NK-92 treated with Interleukin-12 subunit alpha and Interleukin-12 subunit beta, amount 100 ng/mL, for 24 hours (cell line): ENCODE results near the gene POLR3E.
"Not testable (repeated sequence)": the region's sequence is repeated elsewhere in the genome, so short reads cannot be mapped to it uniquely, and the experiment has no call there.

ENCODE experiments used
- DNase-seq: peaks from one replicate; lab custom pipeline; 2025; lab: John Stamatoyannopoulos, UW

The POLR3E gene

DNA sequence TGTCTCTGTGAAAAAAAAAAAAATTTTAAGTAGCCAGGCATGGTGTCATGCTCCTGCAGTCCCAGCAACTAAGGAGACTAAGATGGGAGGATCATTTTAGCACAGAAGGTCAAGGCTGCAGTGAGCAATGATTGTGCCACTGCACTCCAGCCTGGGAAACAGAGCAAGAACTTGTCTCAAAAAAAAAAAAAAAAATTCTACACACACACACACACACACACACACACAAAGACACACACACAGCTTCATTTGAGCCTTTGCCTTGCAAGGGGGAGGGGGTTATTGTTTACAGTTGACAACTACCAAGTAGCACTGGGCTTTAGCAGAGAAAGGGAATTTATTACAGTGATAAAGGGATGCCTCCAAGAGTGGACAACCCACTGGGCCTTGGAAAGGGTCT, 4.9 kb upstream of the POLR3E start:
- DNase-seq: no peak

DNA sequence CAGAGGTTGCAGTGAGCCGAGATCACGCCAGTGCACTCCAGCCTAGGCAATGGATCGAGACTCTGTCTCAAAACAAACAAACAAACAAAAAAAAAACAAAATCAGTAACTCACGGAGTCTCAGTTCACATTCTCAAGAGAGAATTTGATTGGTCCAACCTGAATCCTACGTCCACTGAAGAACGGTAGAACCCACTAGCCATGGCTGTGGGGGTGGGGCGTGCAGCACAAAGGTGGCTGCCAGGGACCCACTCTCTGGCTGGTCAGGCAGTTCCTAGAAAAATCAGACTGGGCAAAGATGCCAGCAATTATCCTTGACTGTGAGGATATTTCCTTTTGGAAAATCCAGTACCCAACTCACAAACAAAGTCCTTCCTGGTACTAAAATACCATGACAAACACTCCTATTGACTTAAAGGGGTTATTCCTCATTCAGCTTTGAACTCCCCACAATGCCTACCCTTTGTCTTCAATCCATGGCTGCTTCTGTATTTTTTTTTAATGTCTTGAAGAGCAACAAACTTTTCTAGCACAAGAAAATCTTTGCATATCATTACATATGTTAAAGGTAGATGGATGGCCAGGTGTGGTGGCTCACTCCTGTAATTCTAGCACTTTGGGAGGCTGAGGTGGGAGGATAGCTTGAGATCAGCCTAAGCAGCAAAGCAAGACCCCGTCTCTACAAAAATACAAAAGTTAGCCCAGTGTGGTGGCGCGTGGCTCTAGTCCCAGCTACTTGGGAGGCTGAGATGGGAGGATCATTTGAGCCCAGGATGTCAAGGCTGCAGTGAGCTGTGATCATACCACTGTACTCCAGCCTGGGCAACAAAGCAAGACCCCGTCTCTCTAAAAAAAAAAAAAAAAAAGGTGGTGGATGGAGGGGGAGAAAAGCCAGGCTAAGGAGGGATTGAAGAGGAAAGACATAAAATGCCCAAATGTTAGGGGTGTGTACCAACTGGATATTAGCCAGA, 3.8 kb upstream of the POLR3E start:
- DNase-seq: no peak

DNA sequence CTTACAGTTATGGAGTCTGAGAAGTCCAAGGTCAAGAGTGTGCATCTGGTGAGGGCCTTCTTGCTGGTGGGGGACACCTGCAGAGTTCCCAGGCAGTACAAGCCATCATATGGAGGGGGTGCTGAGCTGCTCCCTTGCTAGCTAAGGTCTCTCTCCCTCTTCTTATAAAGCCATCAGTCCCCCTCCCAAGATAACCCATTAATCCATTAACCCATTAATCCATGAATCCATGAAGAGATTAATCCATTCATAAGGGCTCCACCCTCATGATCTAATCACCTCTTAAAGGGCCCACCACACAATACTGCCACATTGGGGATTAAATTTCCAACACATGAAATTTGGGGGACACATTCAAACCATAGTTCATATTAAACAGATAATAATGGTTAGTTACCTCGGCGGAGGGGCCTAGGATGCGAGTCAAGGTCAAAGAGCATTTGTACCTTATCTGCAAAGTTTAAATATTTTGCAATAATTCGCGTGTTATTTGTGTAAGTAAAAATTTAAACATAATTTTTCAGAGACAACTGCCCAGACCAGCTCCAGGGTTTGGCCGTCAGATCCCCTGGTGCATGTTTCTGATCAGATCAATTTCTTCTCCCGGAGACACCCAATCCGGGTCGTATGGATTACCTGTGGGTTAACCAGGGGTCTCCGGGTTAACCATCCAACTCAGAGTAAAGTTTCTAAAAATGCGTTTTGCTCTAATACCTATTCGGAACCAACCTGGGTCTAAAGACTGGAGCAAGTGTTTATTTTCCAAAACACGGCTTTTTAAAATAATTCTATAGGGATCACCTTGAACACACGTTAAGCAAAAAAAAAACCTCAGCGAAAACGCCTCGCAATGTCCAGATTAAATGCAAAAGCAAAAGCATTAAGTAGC, 740 bp upstream of the POLR3E start:
- DNase-seq: no peak

DNA sequence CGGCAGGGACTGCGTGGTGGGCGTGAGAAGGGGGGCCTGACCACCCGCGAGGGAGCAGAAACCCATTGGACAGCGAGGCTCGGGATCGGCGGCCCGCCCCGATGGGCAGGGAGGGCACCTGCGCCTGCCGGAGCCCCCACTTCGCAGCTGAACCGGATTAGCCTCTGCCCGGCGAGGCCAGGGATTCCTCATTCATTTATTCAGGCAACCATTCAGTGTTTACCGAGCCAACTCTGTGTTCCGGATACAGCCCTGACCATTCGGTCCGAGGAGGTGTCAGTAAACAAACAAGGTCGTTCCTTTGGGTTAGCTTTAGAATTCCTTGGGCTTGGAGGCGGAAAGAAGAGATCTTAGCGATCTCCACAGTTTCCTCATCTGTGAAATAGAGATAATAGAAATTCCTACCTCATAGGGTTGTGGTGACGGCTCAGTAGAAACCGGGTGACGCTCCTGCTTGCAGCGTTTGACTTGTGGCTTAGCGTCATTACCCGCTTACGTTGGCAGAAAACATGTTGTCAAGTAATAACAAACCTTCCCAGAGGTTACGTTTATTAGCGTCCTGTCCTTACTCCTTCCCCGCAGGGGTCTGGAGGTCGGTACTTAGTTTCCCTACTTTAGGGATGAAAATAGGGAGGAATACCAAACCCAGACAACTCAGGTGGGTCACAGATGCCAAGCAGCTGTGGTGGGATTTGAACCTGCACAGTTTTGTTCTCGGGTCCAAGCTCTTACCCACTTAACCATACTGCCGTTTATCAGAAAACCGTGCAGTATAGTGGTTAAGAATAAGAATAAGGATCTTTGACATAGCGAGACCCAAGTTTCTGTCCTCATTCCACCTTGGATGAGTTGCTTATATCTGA, 893 bp downstream of the POLR3E start:
- peak; percentile 32 for DNase-seq

DNA sequence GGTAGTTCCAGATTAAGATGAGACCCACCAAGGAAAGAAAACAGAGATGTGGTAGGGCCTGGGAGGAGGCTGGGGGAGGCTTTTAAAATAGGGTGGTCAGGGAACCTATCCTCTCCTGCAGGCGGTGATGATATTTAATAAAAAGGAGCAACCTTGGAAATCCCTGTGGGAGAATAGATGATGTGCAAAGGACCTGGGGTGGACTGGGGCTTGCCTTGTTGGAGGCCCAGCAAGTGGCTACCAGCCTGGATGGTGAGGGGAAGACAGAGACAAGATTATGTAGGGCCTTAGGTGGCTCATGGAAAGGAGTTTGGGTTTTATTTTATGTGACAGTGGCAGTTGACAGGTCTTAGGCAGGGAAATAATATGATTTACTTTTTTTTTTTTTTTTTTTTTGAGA, 1.8 kb downstream of the POLR3E start:
- DNase-seq: no peak

DNA sequence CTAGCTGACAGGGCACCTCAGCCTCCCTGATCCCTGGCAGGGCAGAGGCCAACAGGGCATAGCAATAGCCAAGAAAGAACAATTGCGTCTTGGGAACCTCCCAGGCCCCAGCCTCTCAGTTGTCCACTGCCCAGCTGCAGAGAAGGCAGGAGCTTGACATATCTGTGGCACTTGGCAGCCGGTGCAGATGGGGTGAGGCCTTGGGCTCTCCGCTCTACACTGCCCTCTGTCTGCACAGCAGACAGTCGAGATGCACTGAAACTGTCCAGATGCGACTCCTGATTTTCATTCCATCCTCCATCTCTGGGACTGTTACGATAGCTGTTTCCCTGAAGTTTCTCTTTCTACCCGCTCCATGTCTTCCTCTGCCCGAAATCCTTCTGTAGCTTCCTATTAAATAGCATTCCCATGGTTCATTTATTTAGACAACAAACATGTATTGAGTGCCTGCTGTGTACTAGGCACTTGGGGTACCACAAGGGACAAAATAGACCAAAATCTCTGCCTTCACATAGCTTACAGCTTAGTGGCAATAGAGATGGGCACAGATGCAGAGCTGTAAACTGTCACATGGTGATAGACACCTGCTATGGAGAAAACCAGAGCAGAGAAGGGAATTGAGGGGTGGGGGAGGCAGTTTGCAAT, 3.3 kb downstream of the POLR3E start:
- no peak for DNase-seq

DNA sequence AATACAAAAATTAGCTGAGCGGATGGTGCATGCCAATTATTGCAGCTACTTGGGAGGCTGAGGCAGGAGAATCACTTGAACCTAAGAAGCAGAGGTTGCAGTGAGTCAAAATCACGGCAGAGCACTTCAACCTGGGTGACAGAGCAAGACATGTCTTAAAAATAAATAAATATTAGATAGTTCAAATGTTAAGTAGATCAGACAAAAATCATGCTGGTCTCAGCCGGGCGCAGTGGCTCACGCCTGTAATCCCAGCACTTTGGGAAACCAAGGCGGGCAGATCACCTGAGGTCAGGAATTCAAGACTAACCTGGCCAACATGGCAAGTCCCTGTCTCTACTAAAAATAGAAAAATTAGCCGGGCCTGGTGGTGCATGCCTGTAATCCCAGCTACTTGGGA, 4.2 kb downstream of the POLR3E start:
- DNase-seq: not testable (repeated sequence)

DNA sequence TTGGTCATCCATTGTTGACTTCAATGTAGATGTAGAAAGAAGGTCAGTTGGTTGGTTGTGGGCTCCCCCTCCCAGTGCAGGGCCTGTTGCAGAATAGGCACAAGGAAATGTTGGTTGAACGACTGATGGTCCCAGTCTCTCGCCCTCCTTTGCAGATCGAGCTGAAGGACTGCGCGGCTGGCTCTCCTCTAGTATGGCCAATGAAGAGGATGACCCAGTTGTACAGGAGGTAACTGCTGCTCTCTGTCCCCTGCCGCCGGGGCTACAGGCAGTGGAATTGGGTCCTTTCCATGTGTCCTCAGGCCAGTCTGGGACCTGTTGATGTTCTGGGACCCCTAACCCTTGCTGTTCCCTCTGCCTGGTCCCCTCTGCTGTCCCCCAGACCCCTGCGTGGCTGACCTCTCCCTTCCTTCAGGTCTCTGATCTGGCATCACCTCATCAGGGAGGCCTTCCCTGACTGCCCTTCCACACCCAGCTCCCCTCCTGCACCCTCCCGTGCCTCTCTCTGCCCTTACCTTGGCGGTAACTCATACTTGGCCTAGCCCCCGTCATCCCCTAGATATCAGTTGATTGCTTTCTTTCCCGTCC, 5.7 kb downstream of the POLR3E start:
- no peak for DNase-seq

DNA sequence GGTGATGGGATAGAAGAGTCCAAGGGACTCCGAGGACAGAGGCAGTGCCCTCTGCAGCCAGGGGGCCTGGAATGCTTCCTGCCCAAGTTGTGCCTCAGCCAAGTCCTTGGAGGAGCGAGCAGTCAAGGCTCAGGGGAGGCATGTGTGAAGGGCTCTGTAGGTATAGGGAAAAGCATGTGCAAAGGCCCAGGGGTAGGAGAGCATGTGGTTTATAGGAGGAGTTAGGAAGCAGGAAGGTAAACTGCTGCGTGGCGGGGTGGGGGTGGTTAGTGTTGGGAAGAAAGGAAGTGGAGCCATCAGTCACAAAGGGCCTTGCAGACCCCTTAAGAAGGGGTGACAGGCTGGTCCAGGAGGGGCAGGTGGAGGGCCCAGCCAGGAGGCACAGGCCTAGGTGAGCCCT, 7.2 kb downstream of the POLR3E start:
- no peak for DNase-seq

DNA sequence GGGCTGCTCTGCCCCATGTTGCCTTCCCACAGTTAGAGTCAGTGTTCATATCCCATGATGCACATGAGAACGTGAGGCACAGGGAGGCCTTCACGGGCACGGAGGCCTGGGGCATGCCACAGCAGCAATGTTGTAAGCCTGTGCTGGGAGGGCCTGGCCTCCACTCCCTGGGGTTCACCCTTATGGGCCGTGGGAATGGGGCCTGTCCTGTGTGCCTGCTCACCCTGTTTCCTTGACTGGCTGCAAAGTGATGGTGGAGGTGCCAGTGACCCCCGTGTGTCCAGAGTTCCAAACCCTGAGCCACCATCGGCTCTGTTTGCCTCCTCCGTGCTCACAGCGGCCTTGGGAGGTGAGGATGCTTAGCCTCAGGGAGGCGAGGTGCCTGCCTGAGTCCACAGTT, 9.6 kb downstream of the POLR3E start:
- DNase-seq: no peak

DNA sequence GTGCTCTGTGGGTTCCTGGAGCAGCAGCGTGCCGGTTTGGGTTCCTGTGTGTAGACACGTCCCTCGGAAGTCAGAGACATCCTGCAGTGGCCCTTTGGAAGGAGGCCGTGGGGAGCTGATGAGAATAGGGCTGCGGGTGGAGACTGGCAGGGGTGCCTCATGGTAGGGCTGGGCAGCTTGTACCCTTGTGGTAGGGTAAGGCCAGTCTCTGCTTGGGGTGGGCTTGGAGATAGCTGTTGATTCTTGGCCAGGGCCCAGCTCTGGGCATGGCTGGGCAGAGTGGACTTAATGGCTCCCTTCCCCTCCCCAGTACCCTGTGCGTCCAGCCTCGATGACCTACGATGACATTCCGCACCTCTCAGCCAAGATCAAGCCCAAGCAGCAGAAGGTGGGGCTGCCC, 10.6 kb downstream of the POLR3E start:
- no peak for DNase-seq

DNA sequence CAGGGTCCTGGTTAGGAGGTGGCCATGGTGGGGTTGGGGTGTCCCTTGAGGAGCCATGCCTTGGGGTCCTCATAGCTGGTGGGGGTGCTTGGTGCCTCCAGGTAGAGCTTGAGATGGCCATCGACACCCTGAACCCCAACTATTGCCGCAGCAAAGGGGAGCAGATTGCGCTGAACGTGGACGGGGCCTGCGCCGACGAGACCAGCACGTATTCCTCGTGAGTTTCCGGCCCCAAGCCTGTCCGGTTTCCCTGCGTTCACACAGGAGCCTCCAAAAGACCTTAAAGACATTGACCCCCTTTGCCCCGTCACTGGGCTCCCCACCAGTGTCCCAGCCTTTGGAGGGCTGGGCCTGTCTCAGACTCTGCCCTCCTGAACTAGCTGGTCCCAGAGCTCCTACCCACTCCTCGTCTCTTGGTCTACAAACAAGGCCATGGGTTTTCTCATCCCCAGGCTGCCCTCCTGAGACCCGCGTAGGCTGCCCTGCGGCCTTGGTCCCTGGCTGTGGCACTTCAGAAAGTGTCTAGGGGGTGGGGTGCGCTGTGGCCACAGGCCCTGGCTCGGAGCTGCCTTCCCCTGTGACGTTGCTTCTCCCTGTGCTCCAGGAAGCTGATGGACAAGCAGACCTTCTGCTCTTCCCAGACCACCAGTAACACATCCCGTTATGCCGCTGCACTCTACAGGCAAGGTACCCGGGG, 11.8 kb downstream of the POLR3E start:
- no peak for DNase-seq

DNA sequence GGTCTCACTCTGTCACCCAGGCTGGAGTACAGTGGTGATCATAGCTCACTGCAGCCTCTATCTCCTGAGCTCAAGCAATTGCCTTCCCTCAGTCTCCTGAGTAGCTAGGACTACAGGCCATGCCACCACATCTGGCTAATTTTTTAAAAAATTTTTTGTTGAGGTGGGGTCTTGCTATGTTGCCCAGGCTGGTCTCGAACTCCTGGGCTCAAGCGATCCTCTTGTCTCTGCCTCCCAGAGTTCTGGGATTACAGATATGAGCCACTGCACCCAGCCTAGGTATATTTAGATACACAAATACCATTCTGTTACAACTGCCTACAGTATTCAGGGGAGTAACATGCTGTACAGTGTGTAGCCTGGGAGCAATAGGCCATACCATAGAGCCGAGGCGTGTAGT, 14.3 kb downstream of the POLR3E start:
- no peak for DNase-seq

DNA sequence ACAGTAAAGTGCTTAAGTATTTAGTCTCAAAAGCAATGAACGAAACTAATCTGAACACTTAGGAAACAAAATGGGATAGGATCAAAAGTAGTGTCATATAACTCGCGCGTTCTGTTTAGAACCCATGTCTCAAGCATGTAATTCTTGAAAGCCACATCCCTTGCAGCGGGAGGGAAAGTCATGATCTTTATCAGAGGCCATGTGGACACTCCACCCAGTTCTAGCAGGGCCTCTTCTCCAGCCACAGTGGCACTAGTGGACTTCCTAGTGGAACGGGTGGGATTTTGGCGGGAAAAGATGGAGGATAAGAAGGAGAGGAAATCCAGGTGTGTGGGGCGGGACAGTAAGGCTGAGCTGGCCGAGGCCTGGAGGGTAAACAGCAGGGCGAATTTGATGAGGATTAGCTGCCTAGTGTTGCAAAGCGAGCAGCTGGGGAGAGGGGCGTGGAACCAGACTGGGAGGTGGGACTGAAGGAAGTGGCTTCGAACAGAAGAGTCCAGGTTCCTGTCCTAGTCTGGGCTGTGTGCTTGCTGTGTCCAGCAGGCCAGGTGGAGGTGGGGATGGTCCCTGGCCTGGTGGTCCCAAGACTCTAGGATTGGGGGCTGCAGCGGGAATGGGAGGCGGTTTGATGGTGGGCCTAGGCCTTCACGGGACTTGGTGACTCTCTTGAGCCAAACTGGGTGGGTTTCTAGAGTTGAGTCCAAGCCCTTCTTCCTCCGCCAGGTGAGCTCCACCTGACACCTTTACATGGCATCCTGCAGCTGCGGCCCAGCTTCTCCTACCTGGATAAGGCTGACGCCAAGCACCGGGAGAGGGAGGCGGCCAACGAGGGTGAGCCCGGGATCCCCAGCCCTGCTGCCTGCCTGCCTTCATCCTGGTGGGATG, 15.9 kb downstream of the POLR3E start:
- no peak for DNase-seq

DNA sequence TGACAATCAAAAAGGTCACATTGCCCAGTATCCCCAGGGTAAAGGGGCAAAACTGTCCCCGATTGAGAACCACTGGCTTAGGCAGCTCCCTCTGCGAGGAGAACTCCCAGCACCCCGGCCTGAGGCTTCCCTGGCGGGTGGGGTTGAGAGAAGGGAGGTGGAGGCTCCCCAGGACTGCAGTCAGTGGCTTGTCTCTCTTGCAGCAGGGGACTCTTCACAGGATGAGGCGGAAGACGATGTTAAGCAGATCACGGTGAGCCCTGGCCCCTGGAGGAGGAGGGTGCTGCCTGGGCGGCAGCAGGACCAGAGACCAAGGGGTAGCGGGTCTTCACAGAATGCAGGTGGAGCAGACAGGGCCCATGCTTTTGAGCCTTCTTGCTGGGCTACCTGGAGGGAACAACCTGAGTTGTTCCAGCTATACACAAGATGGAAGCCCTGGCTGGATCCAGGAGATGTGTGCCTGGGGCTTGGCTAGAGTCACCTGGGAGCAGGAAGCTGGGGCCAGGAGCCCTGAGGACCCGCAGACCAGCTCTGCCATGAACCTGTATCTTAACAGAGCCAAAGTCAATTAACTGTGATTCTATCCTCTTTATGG, 16.8 kb downstream of the POLR3E start:
- no peak for DNase-seq

DNA sequence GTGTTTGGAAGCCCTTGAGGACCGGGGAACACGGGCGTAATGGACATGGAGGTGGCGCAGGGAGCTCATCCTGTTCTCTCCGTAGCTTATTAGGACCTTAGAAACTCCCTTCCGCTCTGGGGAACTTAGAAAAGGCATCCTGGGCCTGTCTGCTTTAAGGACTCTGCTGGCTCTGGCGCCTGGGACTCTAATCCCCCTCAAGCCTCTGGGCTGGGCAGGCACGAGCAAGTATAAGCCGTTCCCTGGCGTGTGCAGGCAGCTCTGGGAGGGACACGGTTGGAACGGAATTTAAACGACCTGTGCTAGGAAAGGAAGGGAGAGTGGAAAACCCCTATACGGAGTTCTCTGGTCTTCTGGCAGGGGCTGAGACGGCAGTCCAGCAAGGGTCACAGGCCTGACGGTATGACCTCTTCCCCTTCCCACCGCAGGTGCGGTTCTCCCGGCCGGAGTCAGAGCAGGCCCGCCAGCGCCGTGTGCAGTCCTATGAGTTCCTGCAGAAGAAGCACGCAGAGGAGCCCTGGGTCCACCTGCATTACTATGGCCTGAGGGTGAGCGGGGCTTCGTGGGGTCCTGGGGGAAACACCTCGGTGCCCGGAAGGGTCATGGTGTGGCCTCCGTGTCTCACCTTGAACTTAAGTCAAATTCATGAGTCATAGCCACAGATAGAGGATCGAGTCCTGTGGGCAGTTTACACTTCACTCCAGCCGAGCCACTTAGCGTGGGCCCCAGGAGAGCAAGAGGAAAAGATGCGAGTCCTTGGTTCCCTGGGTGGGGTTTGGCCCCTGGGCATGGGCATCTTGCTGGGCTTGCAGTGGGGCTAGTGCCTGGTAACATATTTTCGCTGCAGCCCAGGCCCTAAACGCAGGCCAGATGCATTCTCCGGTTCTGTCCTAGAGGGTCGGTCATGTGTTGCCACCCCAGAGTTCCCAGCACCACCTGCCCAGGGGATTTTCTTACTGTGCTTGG, 17.7 kb downstream of the POLR3E start:
- no peak for DNase-seq

DNA sequence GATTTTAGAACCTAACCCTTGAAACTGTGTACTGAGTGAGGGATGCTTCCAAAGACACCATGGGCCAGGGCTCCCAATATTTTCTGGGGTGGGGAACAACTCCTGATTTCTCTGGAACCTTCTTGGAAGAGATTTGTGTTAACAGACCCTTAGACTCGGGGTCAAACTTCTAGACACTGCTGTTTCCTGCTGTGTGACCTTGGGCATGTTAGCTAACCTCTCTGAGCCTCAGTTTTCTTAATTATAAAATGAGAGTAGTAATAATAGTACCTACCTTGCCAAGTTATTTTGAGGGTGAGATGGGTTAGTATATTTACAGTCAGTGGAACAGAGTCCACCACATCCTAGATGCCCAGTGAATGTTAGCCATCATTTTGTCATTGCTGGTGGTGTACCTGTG, 18.8 kb downstream of the POLR3E start:
- no peak for DNase-seq

DNA sequence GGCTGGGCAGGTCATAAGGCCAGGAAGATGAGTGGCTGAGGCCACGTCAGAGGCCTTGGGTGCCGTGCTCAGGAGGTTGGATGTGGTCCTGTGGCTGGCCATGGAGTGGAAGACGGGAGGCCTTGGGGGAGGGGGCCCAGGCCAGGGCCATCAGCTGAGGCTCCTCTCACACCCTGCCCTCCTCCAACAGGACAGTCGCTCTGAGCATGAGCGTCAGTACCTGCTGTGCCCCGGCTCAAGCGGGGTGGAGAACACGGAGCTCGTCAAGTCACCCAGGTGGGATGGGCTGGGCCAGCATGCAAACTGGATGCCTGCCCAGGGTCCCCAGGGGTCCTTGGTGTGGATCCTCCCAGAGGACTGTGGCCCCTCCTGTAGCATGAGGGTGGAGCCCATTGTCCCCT, 19.2 kb downstream of the POLR3E start:
- DNase-seq: no peak
